GM12864 (cell line): Measurements from ENCODE around the gene PFN1.

Experiments used
- DNase-seq: peaks from one replicate; pipeline ENCODE4 v3.0.0-alpha.2; 2011; ENCODE audit warnings: low read depth
- H3K4me3 ChIP-seq: 2 replicates; pipeline ENCODE4 v1.5.1; 2011; ENCODE audit warnings: mild to moderate bottlenecking, low read depth, low read length, control low read depth
- TF ChIP-seq, protein P1 (sequence below): IDR thresholded peaks from 2 replicates; pipeline ENCODE4 v1.5.1; 2011; ENCODE audit warnings: low read depth, mild to moderate bottlenecking, moderate library complexity, low read length, control low read depth, inconsistent platforms; ENCODE audit errors: missing control alignments

PFN1 gene

DNA sequence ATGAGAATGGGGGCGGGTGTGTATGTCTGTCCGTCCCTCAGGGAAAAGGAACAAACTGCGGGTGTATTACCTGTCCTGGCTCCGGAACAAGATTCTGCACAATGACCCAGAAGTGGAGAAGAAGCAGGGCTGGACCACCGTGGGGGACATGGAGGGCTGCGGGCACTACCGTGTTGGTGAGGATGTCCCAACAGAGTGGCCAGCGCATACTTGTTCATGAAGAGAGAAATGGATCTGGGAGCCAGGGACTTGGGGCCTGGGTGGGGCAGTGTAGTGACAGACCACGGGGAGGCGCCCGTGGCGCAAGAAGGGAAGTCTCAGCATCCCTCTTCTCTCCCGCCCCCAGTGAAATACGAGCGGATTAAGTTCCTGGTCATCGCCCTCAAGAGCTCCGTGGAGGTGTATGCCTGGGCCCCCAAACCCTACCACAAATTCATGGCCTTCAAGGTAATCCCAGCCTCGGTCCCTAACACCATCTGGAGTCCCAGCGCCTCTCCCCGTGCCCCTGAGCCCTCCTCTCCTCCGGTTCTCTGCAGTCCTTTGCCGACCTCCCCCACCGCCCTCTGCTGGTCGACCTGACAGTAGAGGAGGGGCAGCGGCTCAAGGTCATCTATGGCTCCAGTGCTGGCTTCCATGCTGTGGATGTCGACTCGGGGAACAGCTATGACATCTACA, 52.5 kb downstream of the PFN1 start:
- no peak for DNase-seq
- no peak overlapping the region for H3K4me3 ChIP-seq
- TF ChIP-seq, protein P1, sequence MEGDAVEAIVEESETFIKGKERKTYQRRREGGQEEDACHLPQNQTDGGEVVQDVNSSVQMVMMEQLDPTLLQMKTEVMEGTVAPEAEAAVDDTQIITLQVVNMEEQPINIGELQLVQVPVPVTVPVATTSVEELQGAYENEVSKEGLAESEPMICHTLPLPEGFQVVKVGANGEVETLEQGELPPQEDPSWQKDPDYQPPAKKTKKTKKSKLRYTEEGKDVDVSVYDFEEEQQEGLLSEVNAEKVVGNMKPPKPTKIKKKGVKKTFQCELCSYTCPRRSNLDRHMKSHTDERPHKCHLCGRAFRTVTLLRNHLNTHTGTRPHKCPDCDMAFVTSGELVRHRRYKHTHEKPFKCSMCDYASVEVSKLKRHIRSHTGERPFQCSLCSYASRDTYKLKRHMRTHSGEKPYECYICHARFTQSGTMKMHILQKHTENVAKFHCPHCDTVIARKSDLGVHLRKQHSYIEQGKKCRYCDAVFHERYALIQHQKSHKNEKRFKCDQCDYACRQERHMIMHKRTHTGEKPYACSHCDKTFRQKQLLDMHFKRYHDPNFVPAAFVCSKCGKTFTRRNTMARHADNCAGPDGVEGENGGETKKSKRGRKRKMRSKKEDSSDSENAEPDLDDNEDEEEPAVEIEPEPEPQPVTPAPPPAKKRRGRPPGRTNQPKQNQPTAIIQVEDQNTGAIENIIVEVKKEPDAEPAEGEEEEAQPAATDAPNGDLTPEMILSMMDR, result no peak
